Activated CD8-positive, alpha-beta memory T cell treated with anti-CD3 and anti-CD28 coated beads, Interleukin-2, amount 50 U/mL, for 24 hours (primary cell): ENCODE data around the gene LDB2.
"Not testable (repeated sequence)": the region's sequence is repeated elsewhere in the genome, so short reads cannot be mapped to it uniquely, and the experiment has no call there.

Experiments used
- DNase-seq: peaks from one replicate; pipeline ENCODE4 v3.0.0-alpha.2; 2020; ENCODE audit errors: extremely low read depth

Gene LDB2

GRCh38 chr4:16597443-16597842, 301.0 kb downstream of the LDB2 start:
- DNase-seq = no peak

GRCh38 chr4:16596267-16596666, 302.2 kb downstream of the LDB2 start:
- DNase-seq = no peak

GRCh38 chr4:16594128-16594527, 304.3 kb downstream of the LDB2 start:
- no peak for DNase-seq

GRCh38 chr4:16593386-16593785, 305.1 kb downstream of the LDB2 start:
- no peak for DNase-seq

- no peak for DNase-seq
These were observed 307.1 kb downstream of the LDB2 start for GRCh38 chr4:16591272-16591826.

- DNase-seq = no peak
These were observed 307.6 kb downstream of the LDB2 start for GRCh38 chr4:16590797-16591196.

GRCh38 chr4:16588651-16589050, 309.8 kb downstream of the LDB2 start:
- no peak for DNase-seq

GRCh38 chr4:16588149-16588548, 310.3 kb downstream of the LDB2 start:
- no peak for DNase-seq

- no peak for DNase-seq
These were observed 313.4 kb downstream of the LDB2 start for GRCh38 chr4:16585053-16585452.

- DNase-seq = no peak
These were observed 314.7 kb downstream of the LDB2 start for GRCh38 chr4:16583764-16584163.

- no peak for DNase-seq
These were observed 315.9 kb downstream of the LDB2 start for GRCh38 chr4:16582526-16582925.

GRCh38 chr4:16582036-16582435, 316.4 kb downstream of the LDB2 start:
- DNase-seq = no peak

- DNase-seq = no peak
These were observed 317.3 kb downstream of the LDB2 start for GRCh38 chr4:16581117-16581516.

- no peak for DNase-seq
These were observed 317.9 kb downstream of the LDB2 start for GRCh38 chr4:16580514-16580913.

- DNase-seq = no peak
These were observed 318.6 kb downstream of the LDB2 start for GRCh38 chr4:16579866-16580265.

- DNase-seq = no peak
These were observed 321.3 kb downstream of the LDB2 start for GRCh38 chr4:16577177-16577576.

- DNase-seq = no peak
These were observed 323.5 kb downstream of the LDB2 start for GRCh38 chr4:16574981-16575380.

GRCh38 chr4:16573739-16574138, 324.7 kb downstream of the LDB2 start:
- DNase-seq = no peak

GRCh38 chr4:16573206-16573605, 325.2 kb downstream of the LDB2 start:
- DNase-seq = no peak

- no peak for DNase-seq
These were observed 325.8 kb downstream of the LDB2 start for GRCh38 chr4:16572631-16573030.

GRCh38 chr4:16572161-16572560, 326.3 kb downstream of the LDB2 start:
- DNase-seq = no peak

GRCh38 chr4:16569790-16570189, 328.7 kb downstream of the LDB2 start:
- no peak for DNase-seq

GRCh38 chr4:16557316-16557715, 341.1 kb downstream of the LDB2 start:
- DNase-seq = not testable (repeated sequence)

GRCh38 chr4:16555156-16555555, 343.3 kb downstream of the LDB2 start:
- no peak for DNase-seq

GRCh38 chr4:16550531-16550930, 347.9 kb downstream of the LDB2 start:
- DNase-seq = no peak
